Activated CD8-positive, alpha-beta T cell treated with anti-CD3 and anti-CD28 coated beads, Interleukin-2, amount 10 ng/mL, durations not matched to agents 7 days and 5 days (primary cell): ENCODE data around the gene POU2F1. TPM values are rescaled to one million over a fixed set of nuclear protein-coding genes. Genes with fewer than 3 reads are reported as not detected.

Source experiments
- ATAC-seq: fragments of 150-1000 bp; cut with Tn5 transposase; one replicate; pipeline ENCODE4 v1.10.0; 2021; ENCODE audit warnings: moderate library complexity
- CTCF ChIA-PET: fragments of 350-600 bp; sonication (Branson Sonifier 250); formaldehyde crosslinking; loops from one replicate; lab custom pipeline; 2021; ENCODE audit warnings: antibody characterized with exemption; lab: Charles Lee
- POLR2A ChIA-PET: fragments of 350-600 bp; sonication (Branson Sonifier 250); formaldehyde crosslinking; loops from one replicate; lab custom pipeline; 2021; ENCODE audit warnings: antibody characterized with exemption; lab: Charles Lee
- DNase-seq: peaks from one replicate; pipeline ENCODE4 v3.0.0-alpha.2; 2020
- H3K27ac Mint-ChIP-seq: one replicate; pipeline ENCODE4 v1.8.0; 2021; ENCODE audit warnings: mild to moderate bottlenecking, mixed read lengths
- H3K27me3 Mint-ChIP-seq: one replicate; pipeline ENCODE4 v1.8.0; 2021; ENCODE audit warnings: low read depth, mixed read lengths
- H3K36me3 Mint-ChIP-seq: one replicate; pipeline ENCODE4 v1.8.0; 2021; ENCODE audit warnings: low read depth, mixed read lengths
- H3K4me1 Mint-ChIP-seq: one replicate; pipeline ENCODE4 v1.8.0; 2021; ENCODE audit warnings: low read depth, mixed read lengths
- H3K4me3 Mint-ChIP-seq: one replicate; pipeline ENCODE4 v1.8.0; 2021; ENCODE audit warnings: mild to moderate bottlenecking, mixed read lengths
- H3K9me3 Mint-ChIP-seq: one replicate; pipeline ENCODE4 v1.8.0; 2022; ENCODE audit warnings: mixed read lengths; ENCODE audit not compliant: insufficient read depth
- total RNA-seq, 2 experiments: library from RNA; stranded (reverse); gene quantifications; one replicate each; pipeline ENCODE4 v1.2.3, GENCODE V29; 2021

The POU2F1 gene
- total RNA-seq, 2 experiments from 2014 or later: 22.7 to 23.3 TPM

DNA sequence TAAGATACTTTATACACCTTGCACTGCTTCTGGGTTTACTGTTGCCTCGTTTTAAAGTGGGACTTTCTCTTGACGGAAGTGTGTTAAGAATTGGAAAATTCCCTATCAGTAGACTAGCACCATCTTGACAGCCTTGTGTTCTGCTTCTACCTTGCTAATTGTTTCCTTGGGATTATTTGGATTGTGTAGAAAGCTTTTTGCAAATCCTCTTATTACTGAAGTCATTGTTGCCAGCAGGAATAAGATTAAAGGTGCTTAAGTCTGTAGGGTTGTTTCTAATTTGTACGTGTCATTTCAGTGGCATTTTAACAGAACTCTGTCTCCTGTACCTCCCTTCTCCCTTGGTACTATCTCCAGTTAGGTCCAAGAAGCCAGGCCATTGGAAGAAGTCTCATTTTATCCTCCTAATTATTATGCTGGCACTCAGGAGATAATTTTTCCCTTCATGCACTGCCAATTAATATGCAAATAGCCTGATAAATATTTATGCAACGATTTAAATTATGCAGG, 107.7 kb downstream of the POU2F1 start:
- Mint-ChIP-seq H3K4me1 (peaks cover 8% of the 10 kb centered on the region), H3K27ac (no peak overlapping the region), H3K9me3 (peaks cover 6% of the 10 kb centered on the region), H3K4me3 (no peak overlapping the region), H3K36me3 (peaks cover 21% of the 10 kb centered on the region), H3K27me3 (no peaks in the 10 kb centered on the region)
- CTCF ChIA-PET: interaction anchor here (1.0 kb wide), 1 partner anchor 212 kb away, joined by 4 read pairs; no protein-coding TSS in a partner anchor
- DNase-seq (no peak), ATAC-seq (no peak)
- POLR2A ChIA-PET: no interaction called here

DNA sequence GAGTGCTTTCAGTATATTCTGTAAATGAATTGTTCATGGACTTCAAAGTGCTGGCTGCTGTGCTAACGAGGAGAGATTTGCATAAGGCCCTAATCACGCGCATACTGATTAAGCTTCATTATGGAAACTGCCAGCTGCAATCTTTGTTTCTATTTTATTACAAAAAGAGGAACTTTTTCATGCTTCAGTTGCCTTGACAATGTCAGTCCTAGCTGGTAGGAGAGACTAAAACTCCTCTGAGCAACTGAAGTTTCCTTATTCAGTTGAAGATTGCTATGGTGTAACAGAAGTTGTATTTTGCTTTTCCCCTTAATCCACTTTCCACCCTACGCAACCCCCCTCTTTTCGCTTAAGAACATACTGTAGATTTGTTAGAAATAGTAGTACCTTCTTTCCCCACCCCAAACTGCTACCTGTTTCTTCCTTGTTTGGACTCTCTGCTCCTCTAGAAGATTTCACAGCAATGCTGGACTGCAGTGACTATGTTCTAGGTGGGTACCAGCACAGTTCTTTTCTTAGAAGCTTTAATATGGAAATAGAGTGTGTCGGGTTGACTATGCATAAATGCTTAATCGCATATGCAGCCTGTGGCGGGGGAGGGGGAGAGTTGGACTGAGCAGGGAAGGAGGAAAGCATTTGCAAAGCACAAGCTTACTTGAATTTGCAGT, 108.3 kb downstream of the POU2F1 start:
- ATAC-seq (no peak), DNase-seq (no peak)
- ChIA-PET CTCF (interaction anchor here (1.0 kb wide), 1 partner anchor 211 kb away, joined by 4 read pairs; no protein-coding TSS in a partner anchor), POLR2A (no interaction called here)
- peaks cover 8% of the 10 kb centered on the region for H3K4me1 Mint-ChIP-seq
- no peak overlapping the region for H3K4me3 Mint-ChIP-seq
- H3K27ac Mint-ChIP-seq: no peak overlapping the region
- H3K36me3 Mint-ChIP-seq: peaks cover 17% of the 10 kb centered on the region
- peaks cover 5% of the 10 kb centered on the region for H3K9me3 Mint-ChIP-seq
- no peaks in the 10 kb centered on the region for H3K27me3 Mint-ChIP-seq

DNA sequence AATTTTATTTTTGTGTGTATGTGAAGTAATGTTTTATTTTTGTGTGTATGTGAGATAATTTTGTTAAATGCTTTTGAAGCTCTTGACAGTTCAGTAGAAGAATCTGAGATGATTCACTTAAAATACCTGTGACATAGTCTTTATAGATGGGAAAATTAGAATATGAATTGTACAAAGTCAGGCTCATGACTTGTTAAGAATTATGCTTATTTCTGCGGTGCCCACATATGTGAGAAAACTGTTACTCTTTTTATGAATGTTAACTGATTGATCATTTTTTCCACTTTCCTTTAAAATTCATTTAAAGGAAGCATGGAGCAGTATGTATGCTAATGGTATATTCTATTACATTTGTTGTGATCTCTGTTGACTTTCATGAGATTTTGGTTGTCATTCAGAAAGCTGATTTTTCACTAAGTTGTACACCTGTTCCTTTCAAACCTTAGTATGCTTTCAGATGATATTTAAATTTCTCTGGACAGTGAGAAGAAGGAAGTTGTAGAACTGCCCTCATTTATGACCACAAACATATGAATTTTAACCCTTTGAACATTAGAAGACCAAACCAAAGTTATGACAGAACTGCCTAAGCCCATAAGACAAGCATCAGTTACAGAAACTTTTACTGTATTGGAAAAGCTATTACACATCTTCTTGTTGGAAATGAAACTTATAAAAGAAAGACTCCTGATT, 110.1 kb downstream of the POU2F1 start:
- Mint-ChIP-seq H3K27me3 (no peaks in the 10 kb centered on the region), H3K36me3 (peaks cover 9% of the 10 kb centered on the region), H3K9me3 (no peaks in the 10 kb centered on the region), H3K4me1 (peaks cover 8% of the 10 kb centered on the region), H3K4me3 (no peak overlapping the region), H3K27ac (no peak overlapping the region)
- ATAC-seq (no peak), DNase-seq (no peak)
- CTCF ChIA-PET: interaction anchor here (0.9 kb wide), 1 partner anchor 54 kb away, joined by 3 read pairs; no protein-coding TSS in a partner anchor
- POLR2A ChIA-PET: no interaction called here

DNA sequence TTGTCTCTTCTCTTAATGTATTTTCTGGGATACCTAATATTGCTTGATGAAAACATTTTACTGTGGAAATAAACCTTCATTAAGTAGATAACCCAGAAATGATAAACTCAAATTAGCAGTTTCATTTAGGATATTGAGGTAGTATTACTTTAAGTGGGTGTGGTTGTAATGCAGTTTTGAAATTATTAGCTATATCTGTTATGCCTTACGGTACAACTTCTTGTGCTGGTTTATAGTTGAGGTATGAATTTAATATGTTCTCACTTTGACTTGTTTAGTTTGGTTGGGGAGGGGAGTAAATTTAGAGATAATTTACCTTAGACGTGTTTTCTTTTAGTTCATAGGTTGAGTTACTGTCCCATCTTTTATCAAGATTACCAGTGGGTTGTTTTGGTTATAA, 111.0 kb downstream of the POU2F1 start:
- Mint-ChIP-seq H3K4me3 (no peak overlapping the region), H3K36me3 (peaks cover 7% of the 10 kb centered on the region), H3K9me3 (no peaks in the 10 kb centered on the region), H3K4me1 (peaks cover 8% of the 10 kb centered on the region), H3K27ac (no peak overlapping the region), H3K27me3 (no peaks in the 10 kb centered on the region)
- ATAC-seq: no peak
- DNase-seq: no peak
- POLR2A ChIA-PET: no interaction called here
- CTCF ChIA-PET: interaction anchor here (1.5 kb wide), 1 partner anchor 63 kb away, joined by 3 read pairs; no protein-coding TSS in a partner anchor

DNA sequence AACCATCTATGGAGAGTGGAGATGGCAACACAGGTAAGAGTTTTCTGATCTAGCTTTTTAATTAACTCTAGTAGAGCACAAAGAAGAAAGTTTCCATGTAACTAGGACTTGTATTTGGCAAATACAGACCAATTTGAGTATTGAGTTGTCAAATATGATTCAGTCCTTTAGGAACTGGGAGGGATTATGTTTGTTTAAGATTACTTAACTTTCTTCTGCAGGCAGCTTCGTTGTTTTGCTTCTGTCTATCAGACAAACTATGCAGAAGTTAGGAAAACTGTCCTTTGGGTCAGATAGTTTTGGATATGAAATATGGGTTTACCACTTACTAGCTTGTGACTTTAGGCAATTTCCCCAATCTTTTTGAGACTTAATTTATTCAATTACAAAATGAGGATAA, 111.8 kb downstream of the POU2F1 start:
- ChIA-PET POLR2A (interaction anchor here (0.6 to 0.7 kb wide), 2 partner anchors 361 to 934 kb away, joined by 3 read pairs; no protein-coding TSS in a partner anchor), CTCF (interaction anchor here (1.5 kb wide), 1 partner anchor 64 kb away, joined by 3 read pairs; no protein-coding TSS in a partner anchor)

DNA sequence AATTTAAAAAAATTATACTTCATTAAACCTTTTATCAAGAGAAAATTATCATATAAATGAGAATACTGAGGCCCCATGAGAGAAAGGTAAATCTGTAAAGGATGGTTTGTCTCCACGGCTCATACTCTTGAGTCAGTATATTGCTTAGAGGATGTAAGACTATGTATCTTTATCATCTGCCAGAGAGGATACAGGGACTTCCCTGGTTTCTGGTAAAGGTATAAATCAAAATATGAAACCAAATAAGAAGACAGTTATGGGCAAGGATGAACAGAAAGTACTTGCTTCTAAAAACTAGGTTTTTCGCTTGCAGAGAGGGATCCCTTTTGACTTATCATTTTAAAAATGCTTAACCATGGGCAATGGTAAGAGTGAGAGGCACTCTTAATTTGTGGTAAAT, 112.4 kb downstream of the POU2F1 start:
- CTCF ChIA-PET: interaction anchor here (0.7 to 1.5 kb wide), 2 partner anchors 65 to 113 kb away, joined by 3 read pairs; partner anchors contain the start of gene POU2F1
- Mint-ChIP-seq H3K9me3 (peaks cover 5% of the 10 kb centered on the region), H3K27me3 (no peaks in the 10 kb centered on the region), H3K27ac (no peak overlapping the region), H3K36me3 (peaks cover 15% of the 10 kb centered on the region), H3K4me1 (peaks cover 8% of the 10 kb centered on the region), H3K4me3 (no peak overlapping the region)
- POLR2A ChIA-PET: no interaction called here
- DNase-seq (no peak), ATAC-seq (no peak)

More for the DNA sequence above, 111.8 kb downstream of the POU2F1 start:
- DNase-seq (no peak), ATAC-seq (no peak)
- Mint-ChIP-seq H3K9me3 (peaks cover 3% of the 10 kb centered on the region), H3K27ac (no peak overlapping the region), H3K4me3 (no peak overlapping the region), H3K4me1 (peaks cover 8% of the 10 kb centered on the region), H3K27me3 (no peaks in the 10 kb centered on the region), H3K36me3 (peaks cover 12% of the 10 kb centered on the region)

DNA sequence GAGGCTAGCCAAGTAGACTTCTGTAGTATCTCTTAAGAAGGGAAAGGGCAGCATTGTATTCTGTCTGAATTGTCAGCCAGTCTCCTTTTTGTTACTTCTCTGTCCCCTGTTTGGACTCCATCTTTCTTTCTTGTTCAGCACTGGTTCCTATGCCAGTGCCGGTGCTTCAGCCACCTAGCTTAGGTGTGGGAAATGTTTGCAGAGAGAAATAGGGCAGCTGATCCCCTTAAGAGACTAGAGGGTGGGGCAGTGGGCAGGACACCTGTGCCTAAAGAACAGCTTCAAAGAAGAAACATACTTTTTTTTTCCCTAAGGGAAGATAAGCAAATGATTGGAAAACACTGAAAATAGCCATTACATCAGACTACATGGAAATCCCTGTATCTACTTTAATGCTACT, 113.0 kb downstream of the POU2F1 start:
- ChIA-PET POLR2A (no interaction called here), CTCF (interaction anchor here (0.7 kb wide), 1 partner anchor 113 kb away, joined by 3 read pairs; the partner anchor contains the start of gene POU2F1)
- H3K27me3 Mint-ChIP-seq: no peaks in the 10 kb centered on the region
- no peak overlapping the region for H3K27ac Mint-ChIP-seq
- H3K4me1 Mint-ChIP-seq: peaks cover 8% of the 10 kb centered on the region
- ATAC-seq (no peak), DNase-seq (no peak)
- no peak overlapping the region for H3K4me3 Mint-ChIP-seq
- H3K9me3 Mint-ChIP-seq: peaks cover 5% of the 10 kb centered on the region
- peaks cover 18% of the 10 kb centered on the region for H3K36me3 Mint-ChIP-seq

DNA sequence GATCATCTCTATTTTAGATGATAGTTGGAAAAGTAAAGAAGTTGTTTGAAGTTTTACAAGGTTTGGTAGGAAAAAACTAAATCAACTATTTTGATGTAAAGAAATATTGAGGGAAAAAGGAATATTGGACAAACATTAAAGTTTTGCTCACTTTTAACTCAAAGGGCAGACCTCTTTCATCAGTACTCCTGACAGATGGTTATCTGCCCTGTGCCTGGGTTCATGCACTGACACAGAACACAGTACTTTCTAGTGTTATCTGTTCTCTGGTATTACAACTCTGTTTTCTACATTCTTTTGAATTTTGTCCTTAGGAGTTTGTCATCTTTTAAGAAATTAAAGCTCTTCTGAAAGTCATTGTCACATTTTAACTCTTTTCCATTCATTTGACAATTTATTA, 118.7 kb downstream of the POU2F1 start:
- DNase-seq: no peak
- Mint-ChIP-seq H3K9me3 (peaks cover 5% of the 10 kb centered on the region), H3K36me3 (peaks cover 21% of the 10 kb centered on the region), H3K4me1 (peaks cover 3% of the 10 kb centered on the region), H3K4me3 (no peak overlapping the region), H3K27me3 (no peaks in the 10 kb centered on the region), H3K27ac (no peak overlapping the region)
- POLR2A ChIA-PET: no interaction called here
- CTCF ChIA-PET: no interaction called here
- no peak for ATAC-seq

DNA sequence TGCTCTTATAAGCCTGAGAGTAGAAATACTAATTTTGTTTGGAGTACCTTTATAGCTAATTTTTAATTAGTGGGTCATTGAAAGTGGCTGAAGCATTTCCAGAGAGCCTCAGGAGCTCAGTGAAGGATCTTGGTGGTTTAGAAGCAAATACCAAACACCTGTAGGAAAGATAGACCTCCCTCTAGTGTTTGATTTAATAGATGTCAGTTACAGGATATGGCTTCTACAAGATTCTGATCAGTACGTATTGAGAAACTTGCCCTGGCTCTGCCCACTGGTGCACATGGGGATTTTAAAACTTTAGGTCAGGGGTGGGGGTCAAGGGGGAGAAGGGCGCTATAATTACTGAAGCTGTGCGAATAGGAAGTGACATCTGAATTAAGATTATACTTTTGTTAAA, 122.2 kb downstream of the POU2F1 start:
- DNase-seq: no peak
- Mint-ChIP-seq H3K4me3 (no peak overlapping the region), H3K4me1 (peaks cover 3% of the 10 kb centered on the region), H3K27ac (no peak overlapping the region), H3K27me3 (no peaks in the 10 kb centered on the region), H3K9me3 (no peaks in the 10 kb centered on the region), H3K36me3 (peaks cover 9% of the 10 kb centered on the region)
- POLR2A ChIA-PET: no interaction called here
- CTCF ChIA-PET: interaction anchor here (0.6 to 2.7 kb wide), 8 partner anchors 8 to 458 kb away, joined by 3 to 16 read pairs (median 4); partner anchors contain the start of gene POU2F1
- ATAC-seq: peak; percentile 33

DNA sequence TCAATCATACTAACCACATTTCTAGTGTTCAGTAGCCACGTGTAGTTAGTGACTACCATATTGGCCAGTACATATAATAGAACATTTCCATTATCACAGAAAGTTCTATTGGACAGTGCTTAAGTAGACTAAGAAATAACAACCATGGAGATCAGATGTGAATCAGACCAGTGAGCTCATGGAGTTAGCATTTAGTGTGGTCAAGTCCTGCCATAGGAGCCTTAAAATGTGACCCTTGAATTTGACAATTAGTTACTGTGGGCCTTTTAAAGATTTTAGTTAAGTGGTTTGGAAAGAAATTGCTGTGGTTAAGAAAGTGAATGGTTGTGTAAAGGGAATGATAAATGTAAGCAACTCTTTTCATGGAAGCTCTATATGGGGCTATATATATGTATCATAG, 123.4 kb downstream of the POU2F1 start:
- DNase-seq (no peak), ATAC-seq (no peak)
- ChIA-PET CTCF (interaction anchor here (0.7 to 2.7 kb wide), 2 partner anchors 19 to 75 kb away, joined by 3 to 16 read pairs; no protein-coding TSS in a partner anchor), POLR2A (no interaction called here)
- H3K27me3 Mint-ChIP-seq: no peaks in the 10 kb centered on the region
- no peaks in the 10 kb centered on the region for H3K9me3 Mint-ChIP-seq
- peaks cover 3% of the 10 kb centered on the region for H3K4me1 Mint-ChIP-seq
- H3K27ac Mint-ChIP-seq: no peak overlapping the region
- no peak overlapping the region for H3K4me3 Mint-ChIP-seq
- peaks cover 2% of the 10 kb centered on the region for H3K36me3 Mint-ChIP-seq

DNA sequence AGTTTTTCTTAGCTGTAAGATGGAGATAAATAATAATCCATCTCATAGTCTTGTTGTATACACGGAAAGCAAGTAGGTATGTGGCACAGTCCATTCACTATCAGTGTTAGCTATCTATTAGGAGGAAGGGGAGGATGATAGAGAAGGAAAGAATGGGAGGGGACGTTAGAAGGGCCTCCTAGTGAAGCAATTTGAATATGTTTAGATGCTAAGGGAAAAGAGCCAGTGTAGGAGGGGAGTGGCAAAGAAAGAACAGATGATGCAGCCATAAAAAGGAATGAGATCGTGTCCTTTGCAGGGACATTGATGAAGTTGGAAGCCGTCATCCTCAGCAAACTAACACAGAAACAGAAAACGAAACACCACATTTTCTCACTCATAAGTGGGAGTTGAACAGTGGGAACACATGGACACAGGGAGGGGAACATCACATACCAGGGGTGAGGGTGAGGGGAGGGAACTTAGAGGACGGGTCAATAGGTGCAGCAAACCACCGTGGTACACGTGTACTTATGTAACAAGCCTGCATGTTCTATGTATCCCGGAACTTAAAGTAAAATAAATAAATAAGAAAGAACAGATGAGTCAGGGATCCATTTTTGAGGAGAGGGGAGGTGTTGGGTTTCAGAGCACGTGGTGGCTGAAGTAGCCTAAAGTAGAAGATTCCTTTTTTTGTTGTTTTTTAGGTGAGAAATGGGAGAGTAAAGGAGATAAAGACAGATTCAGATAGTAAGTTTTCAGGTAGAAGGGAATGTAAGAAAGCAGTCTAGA, 124.1 kb downstream of the POU2F1 start:
- ATAC-seq (no peak), DNase-seq (no peak)
- CTCF ChIA-PET: interaction anchor here (2.7 kb wide), 1 partner anchor 76 kb away, joined by 16 read pairs; no protein-coding TSS in a partner anchor
- H3K4me1 Mint-ChIP-seq: peaks cover 3% of the 10 kb centered on the region
- H3K9me3 Mint-ChIP-seq: no peaks in the 10 kb centered on the region
- no peak overlapping the region for H3K4me3 Mint-ChIP-seq
- no peaks in the 10 kb centered on the region for H3K27me3 Mint-ChIP-seq
- POLR2A ChIA-PET: no interaction called here
- H3K27ac Mint-ChIP-seq: no peak overlapping the region
- no peaks in the 10 kb centered on the region for H3K36me3 Mint-ChIP-seq
